K562 (cell line): ENCODE measurements around the gene ZBTB20.

Source experiments
- GTF2F1 ChIP-seq: IDR thresholded peaks from 2 replicates; pipeline ENCODE4 v1.6.1; 2011; ENCODE audit warnings: low read depth, low read length, improper control_type of control experiment
- TF ChIP-seq, protein P1 (sequence below), 2 experiments: fragments of 450-650 bp in 1 of 2; sonication (generic) in 1 of 2; formaldehyde crosslinking in 1 of 2; IDR thresholded peaks in 1 of 2; conservative IDR thresholded peaks in 1 of 2; 2 replicates each; pipeline versions ENCODE4 v1.6.1 to v1.8.1; 2016 to 2023; ENCODE audit warnings: mild to moderate bottlenecking in 2 of 2, moderate library complexity in 2 of 2, inconsistent platforms in 1 of 2, missing genetic modification reagents in 1 of 2

GRCh38 chr3:114417675-114418074, 729.4 kb downstream of the ZBTB20 start:
- TF ChIP-seq GTF2F1, result no peak
- TF ChIP-seq, protein P1, sequence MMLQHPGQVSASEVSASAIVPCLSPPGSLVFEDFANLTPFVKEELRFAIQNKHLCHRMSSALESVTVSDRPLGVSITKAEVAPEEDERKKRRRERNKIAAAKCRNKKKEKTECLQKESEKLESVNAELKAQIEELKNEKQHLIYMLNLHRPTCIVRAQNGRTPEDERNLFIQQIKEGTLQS (IDR thresholded peaks at IDR 0.05), result no peak
- TF ChIP-seq, protein P1 (CRISPR knock-in tag; conservative IDR thresholded peaks at IDR 0.05), result no peak
